Natural killer cell treated with Interleukin-12 subunit alpha and Interleukin-12 subunit beta and Interleukin-15 and Interleukin-18, amount 100 ng/mL, for 72 hours (primary cell): ENCODE results near the gene QSOX2. TPM values are rescaled to one million over a fixed set of nuclear protein-coding genes. Genes with fewer than 3 reads are reported as not detected.

Experiments
- ATAC-seq, 2 donors: fragments of 150-1000 bp; cut with Tn5 transposase in 1 of 2; sonication (Bioruptor Pico), chemical (Tn5 transposase) in 1 of 2; 2 replicates each; pipeline ENCODE4 v1.10.0; 2021
- DNase-seq: peaks from one replicate; pipeline ENCODE4 v3.0.0; 2022; ENCODE audit warnings: low spot score
- H3K27ac Mint-ChIP-seq, 2 donors: 1 replicate in 1 of 2; 2 replicates in 1 of 2; pipeline ENCODE4 v1.8.0; 2022; ENCODE audit warnings: mixed read lengths in 2 of 2, mild to moderate bottlenecking in 1 of 2, moderate library complexity in 1 of 2
- H3K27me3 Mint-ChIP-seq, 2 donors: 1 replicate in 1 of 2; 2 replicates in 1 of 2; pipeline ENCODE4 v1.8.0; 2022; ENCODE audit warnings: mixed read lengths in 2 of 2
- H3K36me3 Mint-ChIP-seq: one replicate; pipeline ENCODE4 v1.8.0; 2022; ENCODE audit warnings: mixed read lengths
- H3K4me1 Mint-ChIP-seq, 2 donors: 1 replicate in 1 of 2; 2 replicates in 1 of 2; pipeline ENCODE4 v1.8.0; 2022; ENCODE audit warnings: low read depth in 2 of 2, mixed read lengths in 2 of 2, mild to moderate bottlenecking in 1 of 2
- H3K4me3 Mint-ChIP-seq: one replicate; pipeline ENCODE4 v1.8.0; 2022; ENCODE audit warnings: mixed read lengths
- H3K9me3 Mint-ChIP-seq: 2 replicates; pipeline ENCODE4 v1.8.0; 2022; ENCODE audit warnings: mixed read lengths
- total RNA-seq, 2 donors: library from RNA; stranded (reverse); gene quantifications; one replicate each; pipeline ENCODE4 v1.2.3, GENCODE V29; 2022

The QSOX2 gene
- total RNA-seq, 2 donors from 2014 or later = 16.4 to 27.3 TPM

DNA sequence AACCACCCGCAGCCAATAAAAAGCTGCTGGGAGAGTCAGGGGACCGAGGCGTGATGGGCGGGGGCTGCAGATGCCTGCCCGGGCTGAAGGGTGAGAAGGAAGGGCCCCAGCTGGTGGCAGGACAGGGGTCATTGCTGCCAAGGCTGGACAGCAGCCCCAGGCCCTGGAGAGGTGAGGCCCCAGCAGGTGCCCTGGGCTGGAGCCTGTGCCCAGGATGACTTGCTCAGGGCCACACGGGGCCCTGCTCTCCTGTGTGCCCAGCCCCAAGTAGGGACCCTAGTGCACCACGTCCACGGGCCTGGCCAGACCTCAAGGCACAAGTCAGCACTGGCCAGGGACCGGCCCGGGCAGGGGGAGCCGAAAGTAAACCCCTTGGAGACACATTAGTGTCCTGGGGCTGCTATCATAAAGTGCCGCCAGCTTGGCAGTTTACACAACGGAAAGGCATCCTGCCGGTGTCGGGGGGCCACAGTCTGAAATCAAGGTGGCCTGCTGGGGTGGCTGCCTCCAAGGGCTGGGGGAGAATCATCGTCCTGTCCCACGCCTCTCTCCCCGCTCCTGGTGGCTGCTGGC lies 62.7 kb downstream of the QSOX2 start:
- no peak for DNase-seq
- Mint-ChIP-seq H3K4me1 (no peaks in the 10 kb centered on the region), H3K4me3 (no peak overlapping the region), H3K27ac (no peak overlapping the region), H3K9me3 (no peaks in the 10 kb centered on the region), H3K27me3 (peaks cover 0 to 6% of the 10 kb centered on the region in 2 donors), H3K36me3 (no peaks in the 10 kb centered on the region)
- ATAC-seq = no peak

DNA sequence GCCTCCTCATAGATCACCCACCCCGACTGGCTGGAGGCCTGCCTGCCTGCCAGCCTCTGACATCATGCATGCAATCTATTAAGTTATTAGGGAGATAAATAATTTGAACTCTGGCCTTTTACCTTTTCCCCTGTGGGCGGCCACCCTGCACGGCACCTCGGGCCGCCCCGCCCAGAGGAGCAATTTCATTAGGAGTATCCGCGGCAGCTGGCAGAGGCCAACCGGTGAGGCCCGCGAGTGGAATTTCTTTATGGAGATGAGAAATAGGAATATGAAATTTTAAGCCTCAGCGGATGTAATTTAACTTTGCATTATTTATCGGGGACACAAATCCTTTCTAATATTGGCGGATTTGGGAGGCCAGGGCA lies 63.2 kb downstream of the QSOX2 start:
- ATAC-seq = no peak
- Mint-ChIP-seq H3K27ac (no peak overlapping the region), H3K9me3 (no peaks in the 10 kb centered on the region), H3K4me3 (no peak overlapping the region), H3K4me1 (no peaks in the 10 kb centered on the region), H3K36me3 (no peaks in the 10 kb centered on the region), H3K27me3 (peaks cover 0 to 6% of the 10 kb centered on the region in 2 donors)
- DNase-seq = no peak

DNA sequence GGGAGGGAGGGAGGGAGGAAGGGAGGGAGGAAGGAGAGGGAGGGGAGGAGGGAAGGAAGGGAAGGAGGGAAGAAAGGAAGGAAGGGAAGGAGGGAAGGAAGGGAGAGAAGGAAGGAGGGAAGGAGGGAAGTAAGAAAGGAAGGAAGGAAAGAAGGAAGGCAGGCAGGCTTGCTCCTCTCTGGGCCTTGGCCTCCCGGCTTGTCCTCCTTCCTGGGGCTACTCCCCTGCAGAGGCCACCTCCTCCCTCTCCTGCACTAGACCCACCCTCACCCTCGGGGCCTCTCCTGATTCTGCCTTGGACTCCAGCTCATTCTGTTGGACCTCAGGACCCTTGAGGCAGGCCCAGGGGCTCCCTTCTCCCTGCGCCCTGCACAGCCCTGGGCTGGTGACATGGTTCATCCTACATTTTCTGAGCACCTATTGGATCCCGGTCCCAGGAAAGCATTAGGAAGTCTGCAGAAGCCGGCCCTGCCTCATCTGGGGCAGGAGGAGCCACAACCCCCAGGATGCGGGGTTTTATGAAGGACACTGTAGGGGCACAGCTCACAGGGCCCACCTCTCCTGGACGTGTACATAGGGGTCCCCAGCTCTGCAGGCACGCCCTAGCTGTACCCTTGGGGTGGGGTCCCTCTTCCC lies 63.7 kb downstream of the QSOX2 start:
- Mint-ChIP-seq H3K9me3 (no peaks in the 10 kb centered on the region), H3K36me3 (no peaks in the 10 kb centered on the region), H3K4me1 (no peaks in the 10 kb centered on the region), H3K27me3 (peaks cover 0 to 6% of the 10 kb centered on the region in 2 donors), H3K4me3 (no peak overlapping the region), H3K27ac (no peak overlapping the region)
- ATAC-seq (no peak), DNase-seq (no peak)

DNA sequence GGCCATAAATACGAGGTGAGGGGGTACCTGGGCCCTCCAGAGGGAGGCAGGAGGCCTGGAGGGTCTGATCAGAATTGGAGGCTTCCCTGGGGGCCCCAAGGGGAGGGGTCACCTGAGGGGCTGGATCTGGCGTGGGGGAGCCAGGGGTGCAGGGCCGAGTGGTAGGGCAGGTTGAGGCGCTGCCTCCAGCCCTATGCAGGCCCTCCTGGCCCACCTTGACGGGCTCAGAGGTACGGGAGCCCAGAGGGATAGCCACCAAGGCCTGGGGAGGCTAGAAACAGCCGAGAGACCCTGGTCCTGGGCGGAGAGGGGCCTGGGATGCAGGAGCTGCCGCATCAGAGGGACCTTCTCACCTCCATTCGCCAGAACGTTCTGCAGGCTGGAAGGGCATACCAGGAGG lies 65.0 kb downstream of the QSOX2 start:
- Mint-ChIP-seq H3K27me3 (peaks cover 0 to 6% of the 10 kb centered on the region in 2 donors), H3K27ac (no peak overlapping the region), H3K4me1 (no peaks in the 10 kb centered on the region), H3K4me3 (no peak overlapping the region), H3K36me3 (no peaks in the 10 kb centered on the region), H3K9me3 (no peaks in the 10 kb centered on the region)
- ATAC-seq (no peak), DNase-seq (no peak)

DNA sequence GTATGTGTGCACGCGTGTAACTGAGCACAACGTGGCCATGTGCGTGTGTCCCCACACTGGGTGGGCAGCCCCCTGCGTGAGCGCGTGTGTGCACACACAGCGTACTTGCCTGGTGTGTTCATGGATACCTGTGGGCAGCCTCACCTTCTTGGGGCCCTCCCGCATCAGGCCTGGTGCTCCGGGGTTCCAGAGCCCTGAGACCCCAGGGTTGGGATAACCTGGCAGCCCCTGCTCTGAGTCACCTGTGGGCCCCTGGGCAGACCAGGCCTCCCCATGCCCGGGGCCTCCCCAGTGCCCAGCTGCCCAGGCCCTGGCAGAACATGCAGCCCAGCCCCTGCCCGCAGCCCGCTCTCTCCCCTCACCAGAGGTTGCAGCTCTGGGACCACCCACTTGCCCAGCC lies 65.9 kb downstream of the QSOX2 start:
- Mint-ChIP-seq H3K27me3 (peaks cover 0 to 3% of the 10 kb centered on the region in 2 donors), H3K4me3 (no peak overlapping the region), H3K27ac (no peak overlapping the region), H3K4me1 (no peaks in the 10 kb centered on the region), H3K9me3 (no peaks in the 10 kb centered on the region), H3K36me3 (no peaks in the 10 kb centered on the region)
- ATAC-seq = peak; percentile 25 to 31
- no peak for DNase-seq

DNA sequence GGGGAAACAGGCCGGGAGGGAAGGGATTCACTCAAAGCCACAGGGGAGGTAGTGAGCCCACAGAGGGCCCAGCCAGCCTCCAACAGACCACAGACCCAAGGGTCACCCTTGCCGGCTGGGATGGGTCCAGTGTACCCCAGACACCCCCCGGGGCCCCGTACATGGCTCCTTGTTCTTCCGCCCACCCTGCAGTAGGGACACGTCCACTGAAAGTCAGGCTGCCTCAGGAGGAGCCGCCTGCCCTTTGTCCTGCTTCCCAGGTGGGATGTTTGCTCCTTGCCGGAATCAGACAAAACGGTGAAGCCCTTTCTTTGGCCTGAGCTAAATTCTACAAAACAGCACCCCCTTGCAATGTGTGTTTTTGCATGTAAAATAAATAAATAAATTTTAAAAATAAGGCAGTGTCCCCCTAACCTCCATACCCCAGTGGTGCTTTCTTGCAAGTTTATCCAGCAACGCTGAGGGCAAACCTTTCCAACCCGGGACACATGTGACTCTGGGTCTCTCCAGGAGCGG lies 66.5 kb downstream of the QSOX2 start:
- DNase-seq (no peak), ATAC-seq (no peak)
- Mint-ChIP-seq H3K36me3 (no peaks in the 10 kb centered on the region), H3K27me3 (no peaks in the 10 kb centered on the region), H3K9me3 (no peaks in the 10 kb centered on the region), H3K4me1 (no peaks in the 10 kb centered on the region), H3K27ac (no peak overlapping the region), H3K4me3 (no peak overlapping the region)

DNA sequence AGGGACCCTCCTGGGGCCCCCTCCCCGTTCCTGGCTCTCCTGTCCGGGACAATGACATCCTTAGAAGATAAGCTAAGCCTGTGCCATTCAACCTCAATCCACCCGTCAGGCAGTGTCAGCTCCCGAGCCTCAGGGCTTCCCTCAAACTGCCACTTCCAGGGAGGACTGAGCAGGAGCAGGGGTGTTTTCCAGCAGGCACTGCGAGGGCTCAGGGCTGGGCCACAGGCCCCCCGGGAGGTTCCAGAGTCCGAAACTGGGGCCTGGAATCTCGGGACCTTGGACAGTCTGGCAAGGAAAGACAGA lies 66.9 kb downstream of the QSOX2 start:
- no peaks in the 10 kb centered on the region for H3K27me3 Mint-ChIP-seq

DNA sequence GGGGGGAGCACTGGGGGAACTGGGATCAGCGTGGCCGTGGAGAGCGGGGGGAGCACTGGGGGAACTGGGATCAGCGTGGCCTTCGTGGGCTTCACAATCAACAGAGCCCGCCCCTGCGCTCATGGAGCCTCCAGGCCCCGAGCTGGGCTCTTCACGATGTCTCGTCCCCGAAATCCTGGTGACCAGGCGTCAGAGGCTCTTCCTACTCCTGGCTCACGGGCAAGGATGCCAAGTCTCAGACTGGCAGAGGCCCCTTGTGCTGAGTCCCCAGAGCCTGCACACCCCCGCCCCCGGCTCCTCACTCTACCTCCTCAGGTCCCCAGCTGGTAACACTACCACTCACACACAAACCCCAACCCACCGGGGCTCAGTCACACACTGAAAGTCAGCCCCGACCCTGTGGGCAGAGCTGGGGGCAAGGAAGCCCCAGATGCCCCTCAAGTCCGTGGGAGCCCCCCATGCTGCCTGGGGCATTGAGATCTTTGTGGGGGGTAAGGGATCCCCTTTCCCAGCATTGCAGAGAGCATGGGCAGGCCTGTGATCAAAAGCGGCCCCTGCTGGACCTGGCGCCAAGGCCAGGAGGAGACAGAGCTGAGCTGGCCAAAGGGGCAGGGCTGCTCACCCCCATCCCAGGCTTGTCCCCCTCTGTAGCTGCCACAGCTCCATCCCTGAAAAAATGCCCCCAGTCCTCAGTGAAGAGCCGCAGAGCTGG lies 67.4 kb downstream of the QSOX2 start:
- Mint-ChIP-seq H3K27ac (no peak overlapping the region), H3K27me3 (no peaks in the 10 kb centered on the region), H3K4me1 (no peaks in the 10 kb centered on the region), H3K9me3 (no peaks in the 10 kb centered on the region), H3K36me3 (no peaks in the 10 kb centered on the region), H3K4me3 (no peak overlapping the region)
- no peak for DNase-seq
- no peak for ATAC-seq

More for the DNA sequence above, 66.9 kb downstream of the QSOX2 start:
- no peak overlapping the region for H3K27ac Mint-ChIP-seq
- no peaks in the 10 kb centered on the region for H3K9me3 Mint-ChIP-seq
- DNase-seq (no peak), ATAC-seq (no peak)
- no peaks in the 10 kb centered on the region for H3K4me1 Mint-ChIP-seq
- no peaks in the 10 kb centered on the region for H3K36me3 Mint-ChIP-seq
- H3K4me3 Mint-ChIP-seq = no peak overlapping the region

DNA sequence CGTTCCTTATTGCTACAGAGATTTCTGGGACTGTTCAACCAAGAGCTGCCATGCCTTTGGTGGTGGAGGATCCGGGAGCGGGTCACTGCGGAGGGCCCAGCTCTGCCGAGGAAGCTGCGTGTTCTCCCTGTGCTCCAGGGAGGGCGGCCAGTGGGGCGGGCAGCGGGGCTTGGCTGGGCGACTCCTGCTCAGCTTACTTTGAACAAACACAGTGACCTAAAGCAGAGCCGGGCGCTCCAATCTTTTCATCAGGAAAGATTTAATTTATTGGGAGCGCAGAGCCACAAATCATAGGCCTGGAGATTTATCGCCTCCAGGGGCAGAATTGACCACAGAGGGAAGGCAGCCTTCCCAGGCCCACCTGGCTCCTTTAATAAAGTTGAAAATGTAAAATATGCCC lies 68.4 kb downstream of the QSOX2 start:
- Mint-ChIP-seq H3K27me3 (no peaks in the 10 kb centered on the region), H3K27ac (no peak overlapping the region), H3K9me3 (no peaks in the 10 kb centered on the region)

DNA sequence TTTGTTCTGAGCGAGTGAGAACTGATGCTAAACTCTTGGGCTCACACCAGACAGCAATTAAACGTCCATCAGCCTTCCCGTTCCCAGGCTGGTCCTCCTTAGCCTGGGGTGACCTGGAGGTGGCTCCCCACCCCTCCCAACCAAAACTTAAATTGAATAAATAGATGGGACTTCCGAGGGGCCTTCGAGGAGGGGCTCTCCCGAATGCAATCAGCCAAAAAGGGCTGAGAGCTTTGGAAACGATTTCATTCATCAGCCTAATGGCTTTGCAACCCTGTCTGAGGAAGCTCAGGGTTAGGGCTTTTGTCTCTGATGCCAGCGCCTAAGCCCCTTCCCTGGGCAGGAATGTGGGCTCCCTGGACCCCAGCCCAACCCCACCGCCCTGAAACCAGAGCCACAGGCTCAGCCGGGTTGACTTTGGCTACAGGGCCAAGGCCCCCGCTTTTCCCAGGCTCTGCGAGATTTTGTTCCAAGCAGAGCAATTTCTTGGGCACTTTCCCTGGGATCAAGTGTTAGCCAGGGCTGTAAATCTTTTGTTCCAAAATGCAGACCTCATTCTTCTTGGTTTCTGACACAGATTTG lies 69.9 kb downstream of the QSOX2 start:
- DNase-seq (no peak), ATAC-seq (no peak)
- Mint-ChIP-seq H3K4me3 (no peak overlapping the region), H3K36me3 (no peaks in the 10 kb centered on the region), H3K4me1 (peaks cover 0 to 4% of the 10 kb centered on the region in 2 donors), H3K27me3 (peaks cover 0 to 4% of the 10 kb centered on the region in 2 donors), H3K9me3 (no peaks in the 10 kb centered on the region), H3K27ac (no peak overlapping the region)

More for the DNA sequence above, 68.4 kb downstream of the QSOX2 start:
- H3K36me3 Mint-ChIP-seq = no peaks in the 10 kb centered on the region
- DNase-seq (no peak), ATAC-seq (no peak)
- H3K4me1 Mint-ChIP-seq = no peaks in the 10 kb centered on the region
- H3K4me3 Mint-ChIP-seq = no peak overlapping the region

DNA sequence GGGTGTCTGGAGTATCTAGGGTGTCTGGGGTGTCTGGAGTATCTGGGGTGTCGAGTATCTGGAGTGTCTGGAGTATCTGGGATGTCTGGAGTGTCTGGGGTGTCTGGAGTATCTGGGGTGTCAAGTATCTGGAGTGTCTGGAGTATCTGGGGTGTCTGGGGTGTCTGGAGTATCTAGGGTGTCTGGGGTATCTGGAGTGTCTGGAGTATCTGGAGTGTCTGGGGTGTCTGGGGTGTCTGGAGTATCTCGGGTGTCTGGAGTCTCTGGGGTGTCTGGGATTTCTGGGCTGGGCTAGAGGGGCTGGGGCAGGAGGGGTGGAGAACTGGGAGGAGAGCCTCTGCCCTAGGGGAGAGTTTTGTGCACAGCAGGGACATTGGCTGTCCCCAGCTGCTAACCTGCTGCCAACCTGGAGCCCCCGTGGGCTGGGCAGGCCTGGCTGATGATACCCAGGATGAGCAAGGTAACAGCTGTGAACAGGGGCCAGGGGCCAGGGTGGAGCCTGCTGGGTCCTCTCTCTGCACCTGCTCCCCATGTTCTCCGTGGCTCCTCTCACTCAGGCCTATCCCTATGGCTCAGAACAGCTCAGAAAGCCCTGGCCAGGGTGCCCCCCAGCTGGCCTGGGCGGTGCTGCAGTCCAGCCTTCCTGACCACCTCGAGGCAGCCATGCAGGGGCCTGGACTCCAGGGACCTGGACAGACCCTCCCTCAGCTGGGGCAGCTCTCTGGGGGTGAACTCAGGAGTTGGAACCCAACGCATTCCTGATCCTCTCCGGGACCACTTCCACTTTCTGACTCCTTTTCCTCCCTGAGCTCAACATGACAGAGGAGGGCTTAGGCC lies 70.6 kb downstream of the QSOX2 start:
- H3K9me3 Mint-ChIP-seq = no peaks in the 10 kb centered on the region
- H3K4me3 Mint-ChIP-seq = no peak overlapping the region
- no peak overlapping the region for H3K27ac Mint-ChIP-seq
- H3K27me3 Mint-ChIP-seq = peaks cover 0 to 4% of the 10 kb centered on the region in 2 donors
- H3K4me1 Mint-ChIP-seq = peaks cover 0 to 4% of the 10 kb centered on the region in 2 donors
- DNase-seq (no peak), ATAC-seq (no peak)
- no peaks in the 10 kb centered on the region for H3K36me3 Mint-ChIP-seq

DNA sequence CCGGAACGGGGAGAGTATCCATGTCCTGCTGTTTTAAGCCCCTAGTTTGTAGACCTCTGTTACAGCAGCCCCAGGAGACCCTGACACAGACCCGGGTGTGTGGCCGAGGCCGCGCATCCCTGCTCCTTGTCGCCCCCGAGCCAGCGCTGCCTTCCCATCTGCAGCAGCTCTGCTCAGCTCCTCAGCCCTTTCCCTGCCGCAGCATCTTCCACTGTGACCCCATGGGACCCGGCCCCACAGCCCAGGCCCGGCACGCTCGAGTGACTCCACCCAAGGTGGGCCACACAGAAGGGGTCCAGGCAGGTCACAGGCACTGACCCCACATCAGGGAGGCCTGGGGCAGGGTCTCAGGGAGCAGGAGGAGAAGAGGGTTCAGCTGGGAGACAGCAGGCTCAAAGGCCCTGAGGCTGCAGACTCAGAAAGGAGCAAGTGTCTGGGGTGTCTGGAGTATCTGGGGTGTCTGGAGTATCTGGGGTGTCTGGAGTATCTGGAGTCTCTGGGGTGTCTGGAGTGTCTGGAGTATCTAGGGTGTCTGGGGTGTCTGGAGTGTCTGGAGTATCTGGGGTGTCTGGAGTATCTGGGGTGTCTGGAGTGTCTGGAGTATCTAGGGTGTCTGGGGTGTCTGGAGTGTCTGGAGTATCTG lies 71.8 kb downstream of the QSOX2 start:
- Mint-ChIP-seq H3K27ac (no peak overlapping the region), H3K9me3 (no peaks in the 10 kb centered on the region), H3K4me1 (peaks cover 0 to 4% of the 10 kb centered on the region in 2 donors), H3K36me3 (no peaks in the 10 kb centered on the region), H3K27me3 (peaks cover 0 to 6% of the 10 kb centered on the region in 2 donors), H3K4me3 (no peak overlapping the region)
- ATAC-seq (no peak), DNase-seq (no peak)

DNA sequence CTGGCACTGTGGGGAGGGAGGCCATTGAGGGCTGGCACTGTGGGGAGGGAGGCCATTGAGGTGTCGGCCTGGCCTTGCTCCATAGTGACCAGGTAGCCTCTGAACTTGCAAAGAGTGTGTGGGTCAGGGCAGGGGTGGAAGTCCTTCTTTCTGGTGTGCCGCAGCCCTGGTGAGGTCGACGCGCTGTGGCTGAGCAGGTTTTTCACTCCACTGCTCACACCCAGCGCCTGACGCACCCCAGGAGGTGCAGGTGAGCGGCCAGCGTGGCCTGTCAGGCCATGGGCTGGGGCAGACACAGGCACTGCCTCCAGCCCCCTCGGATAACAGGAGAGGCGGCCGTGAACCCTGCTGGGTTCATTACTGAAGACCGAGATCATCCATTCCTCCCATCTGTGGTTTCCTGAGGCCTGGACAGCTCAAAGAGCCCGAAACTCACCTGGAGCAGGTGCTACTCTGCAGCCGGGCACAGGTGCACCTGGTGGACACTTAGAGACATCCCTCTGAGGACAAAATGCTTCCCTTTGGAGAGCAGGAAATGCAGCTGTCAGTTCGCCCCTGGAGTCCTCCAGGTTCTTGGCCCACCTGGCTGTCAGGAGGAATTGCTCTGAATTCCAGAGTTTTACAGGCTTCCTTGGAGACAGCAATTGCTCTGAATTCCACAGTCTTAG lies 73.1 kb downstream of the QSOX2 start:
- Mint-ChIP-seq H3K9me3 (no peaks in the 10 kb centered on the region), H3K27ac (no peak overlapping the region), H3K4me1 (peaks cover 0 to 4% of the 10 kb centered on the region in 2 donors), H3K4me3 (no peak overlapping the region), H3K27me3 (peaks cover 0 to 11% of the 10 kb centered on the region in 2 donors), H3K36me3 (no peaks in the 10 kb centered on the region)
- ATAC-seq = no peak
- DNase-seq = no peak
